ENCODE results near the gene MVB12B. TPM values are rescaled to one million over a fixed set of nuclear protein-coding genes. Genes with fewer than 3 reads are reported as not detected.

MVB12B gene
- total RNA-seq, 2 donors from 2014 or later, result 13.6 to 13.8 TPM

- peak; percentile 67 for DNase-seq (ENCODE audit: low spot score)
- intact Hi-C loops (cut with DNase I), result loop anchor here in 1 of 2 donors (10.0 kb wide), 1 partner anchor 184 kb away; no protein-coding TSS in a partner anchor
Observed at GRCh38 chr9:126488881-126489404, 162.3 kb downstream of the MVB12B start.

GRCh38 chr9:126489581-126490213, 163.1 kb downstream of the MVB12B start:
- peak; percentile 76 for DNase-seq (ENCODE audit: low spot score)
- intact Hi-C loops (cut with DNase I), result loop anchor here (10.0 kb wide), 2 partner anchors 185 to 1265 kb away; no protein-coding TSS in a partner anchor

GRCh38 chr9:126490214-126490631, 163.6 kb downstream of the MVB12B start:
- intact Hi-C loops (cut with DNase I), result loop anchor here in 1 of 2 donors (10.0 kb wide), 1 partner anchor 1265 kb away; no protein-coding TSS in a partner anchor
- peak; percentile 77 for DNase-seq (ENCODE audit: low spot score)

- DNase-seq (ENCODE audit: low spot score), result peak; percentile 53
- intact Hi-C loops (cut with DNase I), result loop anchor here in 1 of 2 donors (10.0 kb wide), 1 partner anchor 1266 kb away; no protein-coding TSS in a partner anchor
Observed at GRCh38 chr9:126490871-126491567, 164.4 kb downstream of the MVB12B start.

GRCh38 chr9:126491568-126491879, 164.9 kb downstream of the MVB12B start:
- intact Hi-C loops (cut with DNase I), result loop anchor here in 1 of 2 donors (10.0 kb wide), 1 partner anchor 1267 kb away; no protein-coding TSS in a partner anchor
- DNase-seq (ENCODE audit: low spot score), result no peak

GRCh38 chr9:126491949-126492348, 165.3 kb downstream of the MVB12B start:
- DNase-seq (ENCODE audit: low spot score), result peak; percentile 13
- intact Hi-C loops (cut with DNase I), result loop anchor here in 1 of 2 donors (10.0 kb wide), 1 partner anchor 1267 kb away; no protein-coding TSS in a partner anchor

- intact Hi-C loops (cut with DNase I), result loop anchor here in 1 of 2 donors (10.0 kb wide), 1 partner anchor 1269 kb away; no protein-coding TSS in a partner anchor
- DNase-seq (ENCODE audit: low spot score), result peak; percentile 28
Observed at GRCh38 chr9:126494264-126494663, 167.6 kb downstream of the MVB12B start.

- DNase-seq (ENCODE audit: low spot score), result peak; percentile 62
- intact Hi-C loops (cut with DNase I), result loop anchor here in 1 of 2 donors (10.0 kb wide), 1 partner anchor 1270 kb away; no protein-coding TSS in a partner anchor
Observed at GRCh38 chr9:126494746-126495145, 168.1 kb downstream of the MVB12B start.

- DNase-seq (ENCODE audit: low spot score), result peak; percentile 35
Observed at GRCh38 chr9:126495411-126496180, 169.0 kb downstream of the MVB12B start.

GRCh38 chr9:126496181-126496576, 169.6 kb downstream of the MVB12B start:
- intact Hi-C loops (cut with DNase I), result loop anchor here in 1 of 2 donors (10.0 kb wide), 1 partner anchor 1271 kb away; no protein-coding TSS in a partner anchor
- peak; percentile 35 for DNase-seq (ENCODE audit: low spot score)

More at GRCh38 chr9:126495411-126496180, 169.0 kb downstream of the MVB12B start:
- intact Hi-C loops (cut with DNase I), result loop anchor here in 1 of 2 donors (10.0 kb wide), 1 partner anchor 1271 kb away; no protein-coding TSS in a partner anchor

GRCh38 chr9:126496781-126497659, 170.4 kb downstream of the MVB12B start:
- intact Hi-C loops (cut with DNase I), result loop anchor here in 1 of 2 donors (10.0 kb wide), 1 partner anchor 1272 kb away; no protein-coding TSS in a partner anchor
- peak; percentile 72 for DNase-seq (ENCODE audit: low spot score)

GRCh38 chr9:126497660-126498275, 171.1 kb downstream of the MVB12B start:
- peak; percentile 69 for DNase-seq (ENCODE audit: low spot score)
- intact Hi-C loops (cut with DNase I), result loop anchor here (2.0 to 10.0 kb wide), 2 partner anchors 59 to 1273 kb away; no protein-coding TSS in a partner anchor

GRCh38 chr9:126498331-126498730, 171.7 kb downstream of the MVB12B start:
- DNase-seq (ENCODE audit: low spot score), result peak; percentile 65
- intact Hi-C loops (cut with DNase I), result loop anchor here (2.0 to 10.0 kb wide), 2 partner anchors 58 to 1274 kb away; no protein-coding TSS in a partner anchor

GRCh38 chr9:126499005-126499910, 172.6 kb downstream of the MVB12B start:
- intact Hi-C loops (cut with DNase I), result loop anchor here (2.0 to 10.0 kb wide), 2 partner anchors 58 to 1274 kb away; no protein-coding TSS in a partner anchor
- DNase-seq (ENCODE audit: low spot score), result peak; percentile 83

GRCh38 chr9:126499911-126500599, 173.4 kb downstream of the MVB12B start:
- intact Hi-C loops (cut with DNase I), result loop anchor here (2.0 to 10.0 kb wide), 4 partner anchors 52 to 1275 kb away; no protein-coding TSS in a partner anchor
- no peak for DNase-seq (ENCODE audit: low spot score)

All from posterior vena cava (tissue), 2 donors.